GM18873 (cell line): ENCODE results near the gene TFDP1.
"Not testable (repeated sequence)": the region's sequence is repeated elsewhere in the genome, so short reads cannot be mapped to it uniquely, and the experiment has no call there.

ENCODE experiments used
- ATAC-seq: cut with Tn5 transposase; IDR thresholded peaks from one replicate; pipeline ENCODE4 v1.9.1; 2021; ENCODE audit warnings: mild to moderate bottlenecking, moderate library complexity, moderate number of reproducible peaks; ENCODE audit not compliant: unreplicated experiment, low FRiP score

TFDP1 gene

DNA sequence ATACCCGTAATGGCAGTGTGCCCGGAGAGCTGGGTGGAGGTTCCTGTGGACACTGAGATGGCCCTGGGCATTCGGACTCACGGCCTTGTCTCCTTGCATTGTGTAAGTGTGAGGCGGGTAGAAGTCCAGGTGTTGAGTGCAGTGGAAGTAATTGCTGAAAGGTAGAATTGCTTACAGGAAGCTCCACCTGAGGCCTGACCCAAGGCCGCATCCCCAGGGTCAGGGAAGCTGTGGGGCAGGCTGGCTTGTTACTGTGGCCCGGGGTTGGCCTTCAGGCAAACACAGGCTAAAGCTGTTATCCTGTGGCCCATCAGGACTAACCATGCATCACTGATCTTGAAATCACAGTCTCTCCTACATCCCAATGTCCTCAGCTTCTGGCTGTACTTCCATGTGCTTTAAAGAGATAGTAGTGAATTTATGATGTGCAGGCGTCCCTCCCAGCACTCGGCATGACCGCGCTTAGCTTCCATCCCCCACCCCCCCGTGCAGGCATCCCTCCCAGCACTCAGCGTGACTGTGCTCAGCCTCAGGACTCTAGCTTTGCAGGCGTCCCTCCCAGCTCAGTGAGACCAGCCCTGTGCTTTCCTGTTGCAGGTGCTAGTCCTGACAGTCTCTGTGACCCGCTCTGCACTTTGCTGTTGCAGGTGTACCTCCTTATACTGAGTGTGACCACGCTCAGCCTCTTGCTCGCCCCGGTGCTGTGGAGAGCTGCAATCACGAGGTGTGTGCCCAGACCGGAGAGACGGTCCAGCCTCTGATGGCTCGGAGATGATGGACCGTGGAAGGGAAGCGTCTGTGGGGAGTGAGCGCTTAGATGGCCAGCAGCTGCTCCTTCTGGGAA is 35.6 kb upstream of the TFDP1 start:
- no peak for ATAC-seq

DNA sequence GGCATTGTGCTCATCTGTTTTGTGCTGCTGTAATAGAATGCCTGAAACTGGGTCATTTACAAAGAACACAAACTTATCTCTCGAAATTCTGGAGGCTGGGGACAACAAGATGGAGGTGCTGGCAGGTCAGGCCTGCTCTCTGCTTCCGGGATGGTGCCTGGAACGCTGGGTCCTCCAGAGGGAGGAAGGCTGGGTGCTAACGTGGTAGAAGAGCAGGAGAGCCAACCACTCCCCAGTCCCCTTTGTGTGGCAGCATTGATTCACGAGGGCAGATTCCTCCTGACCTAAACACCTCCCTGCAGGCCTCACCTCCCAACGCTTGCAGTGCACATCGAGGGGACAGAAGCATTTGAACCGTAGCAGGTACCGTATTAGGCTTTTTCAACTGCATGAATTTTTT is 34.1 kb upstream of the TFDP1 start:
- ATAC-seq = no peak

DNA sequence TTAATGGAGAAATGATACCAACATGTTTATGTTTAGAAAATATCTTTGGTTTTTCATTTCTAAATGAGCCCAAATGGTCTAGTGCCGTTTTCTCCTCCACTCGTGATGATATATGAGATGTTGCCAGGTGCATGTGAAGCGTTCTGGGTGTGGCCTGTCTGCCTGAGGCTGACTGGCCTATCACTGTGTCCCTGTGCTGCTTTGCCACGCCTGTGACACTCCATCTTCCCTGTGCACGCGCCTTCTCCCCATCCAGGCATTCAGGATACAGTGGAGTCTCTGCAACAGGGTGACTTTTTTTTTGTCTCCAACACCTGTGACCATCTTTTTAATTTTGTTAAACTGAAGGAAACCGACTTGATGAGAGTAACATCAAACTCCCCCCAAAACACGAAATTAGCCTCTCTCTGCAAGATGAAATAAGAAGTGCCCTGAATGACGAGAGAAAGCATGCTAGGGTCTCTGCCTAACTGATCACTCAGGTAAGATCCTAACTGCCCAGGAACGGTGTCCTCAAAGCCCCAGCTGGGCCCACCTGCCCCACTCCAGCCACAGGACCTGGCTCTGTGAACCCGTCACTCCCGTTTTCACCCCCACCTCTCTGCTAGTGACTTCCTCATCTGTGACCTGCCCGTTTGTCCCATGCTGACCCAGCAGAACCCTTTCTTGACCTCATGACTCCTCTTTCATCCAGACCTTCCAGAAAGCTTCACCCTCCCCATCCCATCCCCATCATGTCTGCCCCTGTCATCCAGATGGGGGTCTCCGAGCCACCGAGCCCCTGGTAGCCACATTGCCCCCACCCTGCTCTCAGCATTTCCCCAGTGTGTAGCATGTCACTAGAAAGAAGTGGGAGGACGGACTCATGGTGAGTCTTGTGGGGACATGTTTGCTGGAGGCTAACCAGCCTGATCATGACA is 33.2 kb upstream of the TFDP1 start:
- no peak for ATAC-seq

DNA sequence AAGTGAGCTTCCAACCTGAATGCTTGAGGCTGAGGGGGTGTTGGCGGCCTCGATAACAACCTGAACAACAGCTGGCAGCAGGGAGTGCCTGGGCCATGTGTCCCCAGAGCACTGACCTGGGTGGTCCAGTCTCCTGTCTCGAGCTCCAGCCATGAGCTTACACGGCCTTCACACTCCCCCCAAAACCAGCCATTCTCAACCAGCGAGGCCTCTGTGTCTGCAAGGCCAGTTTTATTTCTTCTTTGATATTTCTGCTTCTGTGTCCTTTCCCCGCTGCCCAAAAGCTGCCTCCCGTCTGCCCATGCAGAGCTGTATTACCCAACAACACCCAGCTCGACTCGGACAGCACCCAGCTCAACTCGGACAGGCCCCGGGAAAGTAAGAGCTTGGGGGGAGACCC is 32.5 kb upstream of the TFDP1 start:
- ATAC-seq = no peak

DNA sequence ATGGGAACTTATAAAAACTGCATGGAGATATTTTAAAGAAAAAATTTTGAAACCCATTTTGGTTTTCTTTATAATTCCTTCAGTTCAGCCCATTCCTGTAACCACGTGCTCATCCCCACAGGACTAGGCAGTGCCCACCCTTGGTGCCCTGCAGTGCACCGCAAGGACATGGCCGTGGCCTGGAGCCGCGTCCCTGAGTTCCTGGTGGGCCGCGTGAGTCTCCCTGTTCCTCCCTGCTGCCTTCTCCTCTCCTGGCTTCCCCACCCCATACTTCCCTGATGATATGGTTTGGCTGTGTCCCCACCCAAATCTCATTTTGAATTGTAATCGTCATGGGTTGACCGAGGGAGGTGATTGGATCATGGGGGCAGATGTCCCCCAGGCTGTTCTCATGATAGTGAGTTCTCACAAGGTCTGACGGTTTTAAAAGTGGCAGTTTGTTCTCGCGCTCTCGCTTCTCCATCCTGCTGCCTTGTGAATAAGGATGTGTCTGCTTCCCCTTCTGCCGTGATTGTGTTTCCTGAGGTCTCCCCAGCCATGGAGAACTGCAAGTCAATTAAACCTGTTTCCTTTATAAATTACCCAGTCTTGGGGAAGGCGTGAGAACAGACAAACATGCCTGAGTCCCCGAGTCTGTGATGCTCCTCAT is 31.6 kb upstream of the TFDP1 start:
- ATAC-seq = no peak

DNA sequence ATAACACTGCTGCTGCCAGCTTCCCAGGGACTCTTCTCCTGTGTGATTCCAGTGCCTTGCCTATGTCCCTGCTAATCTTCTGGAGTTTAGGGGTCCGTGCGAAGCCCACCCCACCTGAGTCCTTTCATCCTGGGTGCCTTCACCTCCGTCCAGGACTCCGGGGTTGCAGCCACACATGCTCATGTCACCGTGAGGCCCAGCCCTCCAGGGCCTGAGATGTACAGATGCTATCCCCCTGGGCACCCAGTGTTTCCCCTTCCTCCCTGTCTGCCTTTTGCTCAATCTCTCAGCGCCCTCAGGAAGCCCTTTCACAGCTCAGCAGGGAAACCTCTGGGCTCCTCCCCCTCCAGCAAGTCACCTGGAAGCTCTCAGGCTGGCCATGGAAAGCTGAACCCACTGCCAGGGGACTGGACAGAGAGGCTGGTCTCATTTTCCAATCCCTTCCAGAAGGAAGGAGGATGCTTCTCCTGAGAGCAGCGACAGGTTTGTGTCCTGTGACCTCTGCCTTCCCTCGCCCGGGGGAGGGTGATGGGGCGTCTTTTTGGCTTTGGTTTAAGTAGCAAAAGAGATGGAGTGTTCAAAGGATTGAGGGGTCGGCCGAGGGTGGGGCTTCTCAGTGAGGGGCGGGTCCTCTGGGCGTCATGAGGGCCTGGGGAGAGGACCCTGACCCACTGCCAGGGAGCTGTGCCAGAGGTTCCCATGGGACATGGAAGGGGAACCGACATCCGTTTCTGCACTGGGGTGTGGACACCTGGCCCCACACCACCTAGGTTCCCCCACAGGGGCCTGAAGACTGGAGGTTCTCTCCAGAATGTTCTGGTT is 30.8 kb upstream of the TFDP1 start:
- no peak for ATAC-seq

DNA sequence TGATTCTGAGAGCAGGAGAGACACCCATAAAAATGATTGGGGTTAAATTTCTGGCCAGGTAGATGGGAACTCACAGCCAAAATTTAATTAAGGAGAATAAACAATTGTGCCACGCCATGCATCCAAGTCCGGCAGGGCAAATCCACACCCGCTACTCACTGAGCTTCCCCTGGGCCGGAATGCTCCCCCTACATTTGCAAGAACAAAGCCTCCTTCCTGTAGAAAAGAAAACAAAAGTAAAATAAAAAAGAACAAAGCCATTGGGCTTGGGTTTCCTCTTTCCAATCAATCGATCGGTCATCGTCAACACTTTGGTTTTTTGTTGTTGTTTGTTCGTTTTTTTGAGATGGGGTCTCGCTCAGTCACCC is 30.2 kb upstream of the TFDP1 start:
- ATAC-seq = no peak

DNA sequence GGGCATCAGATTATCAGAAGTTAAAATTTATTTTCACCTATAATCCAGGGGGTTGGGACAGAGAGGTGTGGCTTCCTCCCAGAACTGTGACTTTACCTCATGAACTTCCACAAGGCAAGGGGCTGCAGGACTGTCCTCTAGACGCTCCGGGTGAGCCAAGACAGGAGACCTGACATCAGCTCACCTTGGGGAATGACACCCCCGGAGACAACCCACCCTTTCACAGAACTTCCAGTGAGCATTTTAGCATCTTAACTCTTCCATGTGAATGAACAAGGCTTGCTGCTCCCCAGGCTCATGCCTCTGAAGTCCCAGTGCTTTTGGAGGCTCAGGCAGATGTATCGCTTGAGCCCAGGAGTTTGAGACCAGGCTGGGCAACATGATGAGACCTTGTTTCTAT is 29.4 kb upstream of the TFDP1 start:
- no peak for ATAC-seq

DNA sequence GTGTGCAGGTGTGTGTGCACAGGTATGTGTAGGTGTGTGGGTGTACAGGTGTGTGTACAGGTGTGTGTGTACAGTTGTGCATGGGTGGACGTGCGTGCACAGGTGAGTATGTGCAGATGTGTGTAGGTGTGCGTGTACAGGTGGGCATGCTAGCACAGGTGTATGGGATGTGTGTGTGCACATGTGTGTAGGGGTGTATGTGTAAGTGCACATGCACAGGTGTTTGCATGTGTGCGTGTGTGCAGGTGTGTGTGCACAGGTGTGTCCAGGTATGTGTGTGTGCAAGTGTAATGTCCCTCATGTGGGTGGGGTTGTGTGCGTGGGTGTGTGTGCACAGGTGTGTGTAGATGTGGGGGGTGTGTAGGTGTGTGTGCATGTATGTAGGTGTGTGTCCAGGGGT is 27.5 kb upstream of the TFDP1 start:
- ATAC-seq = no peak

DNA sequence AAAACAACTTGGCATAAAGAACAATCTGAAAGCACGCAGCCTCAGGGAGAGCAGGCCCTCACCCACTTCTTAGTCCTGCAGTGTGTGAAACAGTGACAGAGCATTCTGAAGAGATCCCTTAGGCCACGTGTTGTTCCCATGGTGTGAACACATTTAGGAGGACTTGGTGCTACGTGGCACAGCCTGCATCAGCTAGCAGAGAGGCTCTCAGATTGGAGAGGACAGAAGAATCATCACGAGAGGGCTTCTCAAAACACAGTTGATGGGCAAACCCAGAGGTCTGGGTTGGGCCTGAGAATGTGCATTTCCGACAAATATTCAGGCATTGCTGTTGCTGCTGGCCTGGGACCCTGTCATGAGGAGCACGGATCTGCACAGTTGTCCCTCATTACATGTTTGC is 26.1 kb upstream of the TFDP1 start:
- no peak for ATAC-seq

DNA sequence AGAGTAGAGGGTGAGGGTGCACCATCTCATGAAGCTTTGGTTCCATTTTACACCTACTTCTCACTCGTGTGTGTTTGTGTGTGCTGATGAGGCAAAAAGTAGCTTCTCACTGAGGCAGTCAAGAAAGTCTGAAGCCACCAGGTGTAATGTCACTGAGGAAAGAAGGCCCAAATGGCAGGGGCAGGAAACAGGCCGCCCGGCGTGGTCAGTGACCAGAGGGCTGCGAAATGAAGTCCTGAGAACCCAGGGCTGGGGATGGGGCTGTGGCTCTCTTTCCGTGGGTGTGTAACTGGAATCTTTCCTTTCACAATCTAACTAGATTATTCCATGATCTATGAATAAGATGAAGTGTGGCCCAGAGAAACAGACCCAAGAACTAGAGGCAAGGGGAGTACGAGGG is 25.5 kb upstream of the TFDP1 start:
- ATAC-seq = no peak

DNA sequence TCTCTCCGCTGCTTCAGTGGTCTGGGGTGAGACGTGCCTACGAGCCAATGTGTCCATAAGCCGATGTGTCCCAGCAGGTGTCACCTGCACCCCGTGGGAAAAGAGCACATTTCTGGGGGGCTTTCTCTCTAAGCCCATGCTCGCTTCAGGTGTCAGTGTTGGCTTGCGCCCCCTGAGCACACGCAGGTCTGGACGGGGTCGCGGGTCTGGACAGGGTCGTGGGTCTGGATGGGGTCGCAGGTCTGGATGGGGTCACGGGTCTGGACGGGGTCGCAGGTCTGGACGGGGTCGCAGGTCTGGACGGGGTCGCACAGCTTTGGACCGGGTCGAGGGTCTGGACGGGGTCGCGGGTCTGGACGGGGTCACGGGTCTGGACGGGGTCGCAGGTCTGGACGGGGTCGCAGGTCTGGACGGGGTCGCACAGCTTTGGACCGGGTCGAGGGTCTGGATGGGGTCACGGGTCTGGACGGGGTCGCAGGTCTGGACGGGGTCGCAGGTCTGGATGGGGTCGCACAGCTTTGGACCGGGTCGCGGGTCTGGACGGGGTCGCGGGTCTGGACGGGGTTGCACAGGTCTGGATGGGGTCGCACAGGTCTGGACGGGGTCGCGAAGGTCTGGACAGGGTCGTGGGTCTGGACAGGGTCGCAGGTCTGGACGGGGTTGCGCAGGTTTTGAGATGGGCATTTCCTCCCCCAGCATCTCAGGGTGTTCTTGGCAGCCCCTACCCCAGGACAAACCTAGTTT is 24.5 kb upstream of the TFDP1 start:
- no peak for ATAC-seq

DNA sequence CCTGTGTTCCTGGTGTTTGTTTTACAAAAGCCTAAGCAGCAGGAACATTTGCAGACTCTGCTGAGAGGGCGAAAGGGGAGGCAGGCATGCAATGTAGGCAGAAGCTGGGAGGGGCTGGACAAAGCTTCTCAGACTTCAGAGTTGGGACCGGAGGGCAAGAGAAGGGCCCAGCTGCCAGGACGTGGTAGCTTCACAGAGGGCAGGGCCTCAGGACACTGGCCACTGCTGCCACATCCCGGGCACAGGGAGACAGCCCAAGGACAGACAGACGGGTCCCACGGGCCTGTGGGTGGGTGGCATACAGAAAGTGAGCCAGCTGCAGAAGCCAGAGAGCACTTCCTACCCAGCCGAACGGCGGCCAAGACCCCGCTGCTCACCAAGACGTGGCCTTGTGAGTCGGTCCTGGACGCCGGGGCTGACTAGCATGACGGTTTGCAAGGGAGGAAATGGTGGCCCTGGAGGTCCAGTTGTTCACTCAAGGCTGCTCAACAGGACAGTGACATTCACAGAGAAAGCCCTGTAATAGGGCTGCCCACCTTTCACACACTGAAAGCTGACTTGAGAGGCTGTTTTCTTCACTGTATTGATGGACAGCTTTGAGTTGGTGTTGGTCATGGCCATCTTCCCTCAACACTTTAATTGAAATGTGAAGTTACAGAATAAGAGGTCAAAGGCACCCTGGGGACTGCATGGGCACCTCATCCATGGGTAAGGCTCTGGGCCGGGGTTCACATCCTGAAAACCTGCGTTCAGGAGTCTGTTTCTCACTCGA is 23.7 kb upstream of the TFDP1 start:
- ATAC-seq = no peak

DNA sequence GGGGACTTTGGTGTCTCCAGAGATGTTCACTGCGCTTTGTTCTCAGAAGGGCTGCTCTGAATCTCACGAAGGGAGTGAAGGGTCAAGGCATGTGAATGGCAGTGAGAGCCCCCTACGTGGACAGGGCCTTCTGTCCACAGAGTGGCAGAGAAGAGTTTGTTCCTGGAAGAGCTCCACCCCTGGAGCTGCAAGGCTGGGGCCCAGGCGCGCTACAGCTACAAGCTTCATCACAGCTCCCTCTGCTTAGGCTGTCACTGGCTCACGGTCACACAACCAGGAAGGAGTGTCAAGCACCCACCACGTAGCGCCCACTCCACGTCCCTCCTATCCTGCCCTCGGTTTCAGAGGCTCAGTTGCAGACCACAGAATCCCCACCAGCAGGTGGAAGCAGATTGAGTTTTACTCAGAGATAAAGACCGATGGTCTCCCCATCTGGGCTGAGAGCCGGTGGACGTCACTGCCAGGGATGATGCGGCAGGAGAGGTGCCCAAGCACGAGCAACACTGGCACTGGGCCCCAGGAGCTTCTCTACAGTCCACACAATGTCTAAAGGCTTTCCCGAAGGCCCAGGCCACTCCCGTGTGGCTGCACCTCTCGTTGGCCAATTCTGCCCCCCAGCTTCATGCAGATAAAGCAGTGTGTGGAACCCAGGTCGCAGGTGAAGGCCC is 23.0 kb upstream of the TFDP1 start:
- ATAC-seq = no peak

DNA sequence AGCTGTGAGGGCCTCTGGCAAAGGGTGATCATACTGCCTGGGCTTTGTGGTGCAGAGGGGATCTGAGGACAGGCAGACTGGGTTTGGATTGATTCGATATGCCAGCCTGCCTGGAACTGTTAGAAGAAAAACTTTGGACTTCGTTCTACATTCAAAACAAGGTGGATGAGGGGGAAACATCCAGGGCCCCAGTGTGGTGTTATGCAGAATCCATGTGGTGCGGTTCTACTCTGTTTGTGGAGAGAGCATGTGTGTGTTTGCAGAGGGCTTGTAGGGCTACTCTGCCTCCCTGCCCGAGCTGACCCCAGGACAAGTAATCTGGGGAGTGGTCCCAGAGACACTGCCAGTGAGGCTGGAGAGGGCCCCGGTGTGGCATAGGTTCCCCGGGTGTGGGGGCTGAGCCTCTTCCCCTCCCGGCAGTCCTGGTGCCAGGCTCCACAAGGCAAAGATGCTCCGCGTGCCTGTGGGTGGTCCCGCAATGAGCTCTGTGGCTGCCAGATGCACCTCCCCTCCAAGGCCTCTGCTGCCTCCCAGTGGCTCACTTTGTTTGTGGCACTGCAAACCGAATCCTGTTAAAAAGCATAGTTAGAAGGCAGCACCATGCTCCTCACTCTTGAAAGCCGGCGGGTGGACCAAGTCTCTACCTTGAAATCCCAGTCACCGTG is 22.3 kb upstream of the TFDP1 start:
- no peak for ATAC-seq

DNA sequence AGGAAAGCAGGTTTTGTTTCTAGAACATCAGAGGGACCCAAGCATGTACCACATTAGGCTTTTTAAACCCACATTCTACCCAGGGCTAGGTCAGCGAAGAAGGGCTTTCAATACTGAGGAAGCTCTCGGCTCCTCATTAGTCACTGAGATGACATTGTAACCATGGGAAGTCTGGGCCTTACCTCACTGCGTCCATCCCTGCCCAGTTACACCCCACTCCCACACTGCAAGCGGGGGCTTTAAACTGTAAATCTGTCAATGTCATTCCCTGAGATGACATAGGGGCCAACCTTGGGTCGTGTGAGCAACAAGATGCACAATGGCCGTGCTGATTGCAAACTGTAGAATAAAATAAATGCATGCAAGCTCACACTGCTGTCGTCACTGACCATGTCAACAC is 21.7 kb upstream of the TFDP1 start:
- ATAC-seq = no peak

DNA sequence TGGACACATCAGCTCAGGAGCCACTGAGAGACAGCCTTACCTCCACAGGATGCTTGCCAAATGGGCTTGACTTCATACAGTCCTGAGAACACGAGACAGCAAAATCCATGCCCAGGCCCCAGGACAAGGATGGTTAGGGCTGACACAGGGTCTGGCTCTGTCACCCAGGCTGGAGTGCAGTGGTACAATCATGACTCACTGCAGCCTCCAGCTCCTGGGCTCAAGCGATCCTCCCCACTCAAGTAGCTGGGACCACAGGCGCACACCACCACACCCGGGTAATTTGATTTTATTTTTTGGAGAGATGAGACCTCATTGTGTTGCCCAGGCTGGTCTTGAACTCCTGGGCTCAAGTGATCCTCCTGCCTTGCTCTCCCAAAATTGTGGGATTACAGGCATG is 21.0 kb upstream of the TFDP1 start:
- not testable (repeated sequence) for ATAC-seq
